H9 (cell line): ENCODE data around the gene ALX4. TPM values are rescaled to one million over a fixed set of nuclear protein-coding genes. Genes with fewer than 3 reads are reported as not detected.

Source experiments
- DNase-seq: peaks from one replicate; pipeline ENCODE4 v3.0.0-alpha.2; 2017
- H2AFZ ChIP-seq: one replicate; pipeline ENCODE4 v1.6.1; 2013; ENCODE audit warnings: mild to moderate bottlenecking, low read length, control low read depth, moderate library complexity
- H2AK5ac ChIP-seq: 2 replicates; pipeline ENCODE4 v1.6.1; 2013; ENCODE audit warnings: low read length, control low read depth, mixed read lengths; ENCODE audit not compliant: insufficient read length
- H2BK120ac ChIP-seq: one replicate; pipeline ENCODE4 v1.6.1; 2013; ENCODE audit warnings: low read depth, mild to moderate bottlenecking, low read length, control low read depth, inconsistent platforms; ENCODE audit not compliant: poor library complexity, severe bottlenecking
- H2BK12ac ChIP-seq: 2 replicates; pipeline ENCODE4 v1.6.1; 2013; ENCODE audit warnings: low read length, control low read depth, mixed read lengths, low read depth; ENCODE audit not compliant: insufficient read length
- H2BK15ac ChIP-seq: 2 replicates; pipeline ENCODE4 v1.6.1; 2013; ENCODE audit warnings: low read depth, low read length, control low read depth
- H2BK20ac ChIP-seq: one replicate; pipeline ENCODE4 v1.6.1; 2013; ENCODE audit warnings: low read depth, mild to moderate bottlenecking, low read length, control low read depth, inconsistent platforms; ENCODE audit not compliant: poor library complexity, severe bottlenecking
- H2BK5ac ChIP-seq: 2 replicates; pipeline ENCODE4 v1.6.1; 2013; ENCODE audit warnings: low read length, control low read depth, mixed read lengths; ENCODE audit not compliant: insufficient read length
- H3K14ac ChIP-seq: 2 replicates; pipeline ENCODE4 v1.6.1; 2013; ENCODE audit warnings: low read length, control low read depth; ENCODE audit not compliant: insufficient read depth
- H3K18ac ChIP-seq: 2 replicates; pipeline ENCODE4 v1.6.1; 2013; ENCODE audit warnings: low read depth, mild to moderate bottlenecking, mixed read lengths, low read length, control low read depth; ENCODE audit not compliant: insufficient read length
- H3K23ac ChIP-seq: 2 replicates; pipeline ENCODE4 v1.6.1; 2013; ENCODE audit warnings: low read length, control low read depth, mixed read lengths, low read depth; ENCODE audit not compliant: insufficient read length
- H3K23me2 ChIP-seq: 2 replicates; pipeline ENCODE4 v1.6.1; 2013; ENCODE audit warnings: low read depth, mild to moderate bottlenecking, mixed read lengths, low read length, control low read depth; ENCODE audit not compliant: insufficient read length, poor library complexity, severe bottlenecking
- H3K27ac ChIP-seq: 2 replicates; pipeline ENCODE4 v1.5.1; 2013; ENCODE audit warnings: low read length, control low read depth, mixed read lengths, low read depth; ENCODE audit not compliant: insufficient read length
- H3K27me3 ChIP-seq: 2 replicates; pipeline ENCODE4 v1.6.1; 2013; ENCODE audit warnings: low read length, control low read depth, inconsistent platforms; ENCODE audit not compliant: insufficient read depth
- H3K4ac ChIP-seq: 2 replicates; pipeline ENCODE4 v1.6.1; 2013; ENCODE audit warnings: low read depth, mild to moderate bottlenecking, control low read depth, inconsistent platforms, low read length, moderate library complexity
- H3K4me1 ChIP-seq: 2 replicates; pipeline ENCODE4 v1.6.1; 2013; ENCODE audit warnings: low read length, control low read depth, inconsistent platforms; ENCODE audit not compliant: insufficient read depth
- H3K4me2 ChIP-seq: 2 replicates; pipeline ENCODE4 v1.6.1; 2013; ENCODE audit warnings: low read length, control low read depth, mixed read lengths; ENCODE audit not compliant: insufficient read length, insufficient read depth
- H3K56ac ChIP-seq: 2 replicates; pipeline ENCODE4 v1.6.1; 2013; ENCODE audit warnings: low read depth, mild to moderate bottlenecking, mixed read lengths, low read length, control low read depth; ENCODE audit not compliant: insufficient read length
- H3K79me1 ChIP-seq: 2 replicates; pipeline ENCODE4 v1.6.1; 2013; ENCODE audit warnings: low read depth, mild to moderate bottlenecking, moderate library complexity, low read length, control low read depth, inconsistent platforms; ENCODE audit not compliant: insufficient read depth, poor library complexity, severe bottlenecking
- H3K79me2 ChIP-seq: 2 replicates; pipeline ENCODE4 v1.6.1; 2013; ENCODE audit warnings: low read length, control low read depth, inconsistent platforms; ENCODE audit not compliant: insufficient read depth
- H3K9ac ChIP-seq: 2 replicates; pipeline ENCODE4 v1.6.1; 2013; ENCODE audit warnings: low read length, control low read depth, mixed read lengths; ENCODE audit not compliant: insufficient read length; ENCODE audit errors: extremely low read depth
- H3K9me3 ChIP-seq: one replicate; pipeline ENCODE4 v1.6.1; 2013; ENCODE audit warnings: low read depth, low read length, inconsistent platforms; ENCODE audit not compliant: control insufficient read depth
- H3T11ph ChIP-seq: one replicate; pipeline ENCODE4 v1.6.1; 2013; ENCODE audit warnings: mild to moderate bottlenecking, low read length, control low read depth, inconsistent platforms
- H4K20me1 ChIP-seq: one replicate; pipeline ENCODE4 v1.6.1; 2013; ENCODE audit not compliant: control insufficient read depth, insufficient read length, insufficient read depth
- H4K5ac ChIP-seq: 2 replicates; pipeline ENCODE4 v1.6.1; 2013; ENCODE audit warnings: low read depth, mild to moderate bottlenecking, mixed read lengths, low read length, control low read depth; ENCODE audit not compliant: insufficient read length
- H4K8ac ChIP-seq: replicated peaks from 2 replicates; pipeline ENCODE4 v1.6.1; 2013; ENCODE audit warnings: low read length, control low read depth, mixed read lengths, low read depth; ENCODE audit not compliant: insufficient read length
- H4K91ac ChIP-seq: 2 replicates; pipeline ENCODE4 v1.6.1; 2013; ENCODE audit warnings: low read depth, mild to moderate bottlenecking, moderate library complexity, mixed read lengths, low read length, control low read depth; ENCODE audit not compliant: insufficient read length
- H3K27ac Mint-ChIP-seq, 3 experiments: 2 replicates in 2 of 3; 3 replicates in 1 of 3; pipeline ENCODE4 v1.8.0; 2020 to 2021; ENCODE audit warnings: mixed read lengths in 3 of 3, mild to moderate bottlenecking in 1 of 3, moderate library complexity in 1 of 3
- H3K27me3 Mint-ChIP-seq: 2 replicates; pipeline ENCODE4 v1.8.0; 2021; ENCODE audit warnings: low read depth, mild to moderate bottlenecking, moderate library complexity, mixed read lengths
- H3K36me3 Mint-ChIP-seq, 3 experiments: 2 replicates in 2 of 3; 3 replicates in 1 of 3; pipeline ENCODE4 v1.8.0; 2020 to 2021; ENCODE audit warnings: low read depth in 3 of 3, mixed read lengths in 3 of 3; ENCODE audit not compliant: insufficient read depth in 1 of 3
- H3K4me1 Mint-ChIP-seq, 2 experiments: 2 replicates each; pipeline ENCODE4 v1.8.0; 2020; ENCODE audit warnings: mixed read lengths in 2 of 2
- H3K4me3 Mint-ChIP-seq, 2 experiments: 2 replicates in 1 of 2; 3 replicates in 1 of 2; pipeline ENCODE4 v1.8.0; 2020 to 2021; ENCODE audit warnings: mild to moderate bottlenecking in 2 of 2, mixed read lengths in 2 of 2, moderate library complexity in 1 of 2
- H3K9me3 Mint-ChIP-seq, 2 experiments: 2 replicates in 1 of 2; 3 replicates in 1 of 2; pipeline ENCODE4 v1.8.0; 2020; ENCODE audit warnings: mild to moderate bottlenecking in 2 of 2, mixed read lengths in 2 of 2, moderate library complexity in 1 of 2
- WGBS: extraction: QIAGEN DNeasy Blood & Tissue Kit; methylation state at CpG from one replicate; pipeline ENCODE4 v1.1.7; 2013; ENCODE audit warnings: missing lambda C conversion rate, low lambda C conversion rate, mixed read lengths; ENCODE audit not compliant: insufficient read length; ENCODE audit errors: extremely low coverage; 5-methylcytosine and 5-hydroxymethylcytosine counted together
- total RNA-seq: library from RNA; stranded (reverse); gene quantifications from 2 replicates; pipeline ENCODE4 v1.2.1, GENCODE V29; 2021
- TF ChIP-seq, protein P1 (sequence below): fragments of 200-600 bp; sonication (generic); conservative IDR thresholded peaks from 3 replicates; pipeline ENCODE4 v1.8.0; 2021; ENCODE audit warnings: antibody characterized with exemption, mild to moderate bottlenecking

ALX4 gene
- total RNA-seq, 1 experiment from 2014 or later, result not detected

DNA sequence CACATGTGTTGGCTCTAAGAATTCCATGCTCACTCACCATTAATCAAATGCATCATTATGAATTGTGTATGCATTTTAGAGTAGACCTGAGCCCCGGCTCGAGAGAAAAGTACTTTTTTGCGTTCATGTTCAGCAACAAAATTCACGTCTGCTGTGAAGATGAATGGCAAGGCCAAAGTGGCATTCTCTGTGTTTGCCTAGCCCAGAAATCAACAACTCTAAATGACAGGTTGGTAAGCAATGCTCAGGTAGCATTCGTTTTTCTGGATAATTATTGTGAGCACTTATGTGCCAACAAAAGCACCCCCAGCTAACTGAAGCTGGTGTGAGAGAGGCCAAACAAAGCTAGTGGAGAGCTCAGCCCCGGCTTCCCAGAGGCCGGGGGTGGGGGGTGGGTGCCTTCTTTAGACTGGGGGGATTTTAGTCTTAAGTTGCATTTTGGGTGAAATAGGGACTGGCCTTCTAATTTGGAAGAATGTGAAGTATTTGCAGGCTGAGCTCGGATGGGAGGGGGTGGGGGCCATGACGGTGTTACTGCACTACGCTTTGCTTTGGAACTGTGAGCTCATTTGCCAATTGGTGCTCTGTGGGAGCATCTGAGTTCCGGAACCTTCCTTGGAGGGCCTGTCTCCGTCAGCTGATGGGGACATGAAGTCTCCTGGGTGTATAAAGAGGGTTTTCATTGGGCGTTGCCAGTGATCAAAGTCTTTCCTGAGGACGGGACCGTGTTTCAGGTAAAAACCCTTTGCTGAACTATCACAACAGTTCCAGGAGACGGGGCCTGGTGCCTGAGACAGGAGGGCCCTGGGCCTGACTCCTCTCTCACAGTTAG is 29.0 kb upstream of the ALX4 start:
- H3K27me3 ChIP-seq, result peaks cover 14% of the 10 kb centered on the region; the same call in 1 of the 2 replicates
- Mint-ChIP-seq H3K4me3 (no peak overlapping the region), H3K27me3 (peaks cover 37% of the 10 kb centered on the region), H3K27ac (no peak overlapping the region), H3K36me3 (no peaks in the 10 kb centered on the region), H3K9me3 (no peaks in the 10 kb centered on the region; a peak in 1 of 5 replicates), H3K4me1 (peaks cover 16 to 33% of the 10 kb centered on the region in 2 experiments)
- H2BK20ac ChIP-seq, result no peak overlapping the region
- no peak overlapping the region for H2BK15ac ChIP-seq
- H3K14ac ChIP-seq, result no peak overlapping the region
- no peak overlapping the region for H4K8ac ChIP-seq
- no peak overlapping the region for H2BK12ac ChIP-seq
- no peak overlapping the region for H2BK5ac ChIP-seq
- no peak overlapping the region for H2BK120ac ChIP-seq
- no peaks in the 10 kb centered on the region for H3K79me2 ChIP-seq
- no peaks in the 10 kb centered on the region for H3K9me3 ChIP-seq
- WGBS, result no CpG with 5 or more reads among the region's 16 CpGs
- no peak overlapping the region for H3K27ac ChIP-seq
- H3K23ac ChIP-seq, result no peak overlapping the region
- no peak overlapping the region for H3K4ac ChIP-seq
- no peaks in the 10 kb centered on the region for H3K23me2 ChIP-seq
- no peaks in the 10 kb centered on the region for H4K20me1 ChIP-seq
- no peak overlapping the region for H3K9ac ChIP-seq
- no peak overlapping the region for H3T11ph ChIP-seq
- H4K91ac ChIP-seq, result no peak overlapping the region
- no peaks in the 10 kb centered on the region for H3K79me1 ChIP-seq
- H2AFZ ChIP-seq, result no peak overlapping the region
- H3K4me2 ChIP-seq, result no peak overlapping the region
- H3K18ac ChIP-seq, result no peak overlapping the region
- DNase-seq, result no peak
- no peak overlapping the region for H4K5ac ChIP-seq
- no peak overlapping the region for H3K56ac ChIP-seq
- H3K4me1 ChIP-seq, result no peaks in the 10 kb centered on the region
- TF ChIP-seq, protein P1, sequence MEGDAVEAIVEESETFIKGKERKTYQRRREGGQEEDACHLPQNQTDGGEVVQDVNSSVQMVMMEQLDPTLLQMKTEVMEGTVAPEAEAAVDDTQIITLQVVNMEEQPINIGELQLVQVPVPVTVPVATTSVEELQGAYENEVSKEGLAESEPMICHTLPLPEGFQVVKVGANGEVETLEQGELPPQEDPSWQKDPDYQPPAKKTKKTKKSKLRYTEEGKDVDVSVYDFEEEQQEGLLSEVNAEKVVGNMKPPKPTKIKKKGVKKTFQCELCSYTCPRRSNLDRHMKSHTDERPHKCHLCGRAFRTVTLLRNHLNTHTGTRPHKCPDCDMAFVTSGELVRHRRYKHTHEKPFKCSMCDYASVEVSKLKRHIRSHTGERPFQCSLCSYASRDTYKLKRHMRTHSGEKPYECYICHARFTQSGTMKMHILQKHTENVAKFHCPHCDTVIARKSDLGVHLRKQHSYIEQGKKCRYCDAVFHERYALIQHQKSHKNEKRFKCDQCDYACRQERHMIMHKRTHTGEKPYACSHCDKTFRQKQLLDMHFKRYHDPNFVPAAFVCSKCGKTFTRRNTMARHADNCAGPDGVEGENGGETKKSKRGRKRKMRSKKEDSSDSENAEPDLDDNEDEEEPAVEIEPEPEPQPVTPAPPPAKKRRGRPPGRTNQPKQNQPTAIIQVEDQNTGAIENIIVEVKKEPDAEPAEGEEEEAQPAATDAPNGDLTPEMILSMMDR, result no peak
- no peak overlapping the region for H2AK5ac ChIP-seq
